Measurements from ENCODE around the gene TRIM31. TPM values are rescaled to one million over a fixed set of nuclear protein-coding genes. Genes with fewer than 3 reads are reported as not detected.

Gene TRIM31
- total and polyA plus RNA-seq, 10 of the 15 experiments (the other 5 are each of a cell fraction or from before 2014, with no cell fraction given): 0.09 to 20.5 (median 0.31) TPM; not detected in 3

DNA sequence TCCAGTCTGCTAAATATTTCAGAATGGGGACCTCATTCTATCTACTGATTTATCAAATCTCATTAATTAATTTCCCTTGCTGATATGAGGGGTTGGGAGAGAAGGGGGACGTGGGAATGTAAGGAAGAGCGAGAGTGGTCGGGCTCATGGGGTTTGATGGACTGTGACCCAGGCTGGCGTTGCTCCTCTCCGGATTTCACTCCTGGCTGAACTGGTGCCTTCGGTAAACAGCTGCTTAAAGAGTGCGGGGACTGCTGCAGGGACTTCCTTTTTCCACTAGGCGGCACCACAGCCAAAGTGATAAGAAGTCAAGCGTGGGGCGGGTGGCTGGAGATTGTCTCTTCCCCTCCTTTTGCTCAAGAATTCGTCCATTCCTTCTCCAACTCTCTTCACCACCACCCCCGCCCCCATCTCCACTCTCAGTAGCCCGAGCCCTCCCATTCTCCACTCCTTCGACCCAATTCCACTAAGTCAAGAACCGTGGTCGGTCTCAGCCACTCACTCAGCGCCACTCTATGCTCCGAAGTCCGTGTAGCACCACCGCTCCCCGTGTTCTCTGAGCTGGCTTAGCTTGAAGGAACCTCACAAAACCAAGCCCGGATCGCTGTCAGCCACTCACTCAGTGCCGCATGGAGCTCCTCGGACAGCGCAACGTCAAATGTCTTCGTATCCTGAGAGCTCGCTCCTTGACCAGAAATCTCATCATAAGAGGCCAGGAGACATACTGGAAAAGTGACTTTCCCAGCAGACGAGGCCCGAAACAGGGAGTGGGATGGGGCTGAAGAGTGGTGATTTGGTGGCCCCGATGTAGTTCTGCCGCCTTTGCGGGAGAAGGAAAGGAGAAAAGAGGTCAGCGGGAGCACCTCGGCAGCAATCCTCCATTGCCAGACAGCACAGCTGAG lies 9.7 kb downstream of the TRIM31 start:
- H2AFZ ChIP-seq (ENCODE audit: control insufficient read depth, low read depth, low read length): peak overlapping the region; percentile 86
- H3K4me1 ChIP-seq (ENCODE audit: control insufficient read depth, insufficient read depth, low read length): peaks cover 19% of the 10 kb centered on the region
- H3K9me3 ChIP-seq (replicated peaks; ENCODE audit: control insufficient read depth, insufficient read depth, low read length): no peaks in the 10 kb centered on the region
- ChIA-PET RAD21 (ENCODE audit: unreplicated experiment) (interaction anchor here (0.6 to 9.0 kb wide), 27 partner anchors 9 to 294 kb away, joined by 3 to 333 read pairs (median 5); partner anchors contain the start of genes POLR1H, PPP1R11, TRIM26 and TRIM31), POLR2A (interaction anchor here (1.5 to 5.0 kb wide), 4 partner anchors 9 to 28 kb away, joined by 6 to 54 read pairs (median 24); partner anchors contain the start of gene TRIM31), CTCF (interaction anchor here (0.6 to 6.6 kb wide), 41 partner anchors 10 to 449 kb away, joined by 3 to 561 read pairs (median 4); partner anchors contain the start of genes POLR1H, PPP1R11, TRIM10 and TRIM31), SMC1A (ENCODE audit: uncharacterized antibody, unreplicated experiment) (interaction anchor here (0.8 to 16.6 kb wide), 25 partner anchors 9 to 455 kb away, joined by 3 to 647 read pairs (median 4); partner anchors contain the start of genes POLR1H, TRIM26, TRIM31 and TRIM40)
- peak overlapping the region; percentile 53; the same call in 1 of the 2 replicates for H3K4me3 ChIP-seq
- FAIRE-seq (peak; percentile 95), DNase-seq (ENCODE audit: low read depth, low spot score) (peak; percentile 24), ATAC-seq (peak; percentile 88)
- intact Hi-C loops (cut with micrococcal nuclease; ENCODE audit: unreplicated experiment) (loop anchor here (1.0 kb wide), 2 partner anchors 28 to 67 kb away; no protein-coding TSS in a partner anchor), in situ Hi-C loops (cut with MboI) (no loop called here)
- peak overlapping the region; percentile 94 for H3K4me2 ChIP-seq (ENCODE audit: control insufficient read depth, insufficient read depth)
- H4K20me1 ChIP-seq (ENCODE audit: control insufficient read depth, insufficient read depth): no peaks in the 10 kb centered on the region
- H3K79me2 ChIP-seq (ENCODE audit: control insufficient read depth, insufficient read depth, low read length): no peaks in the 10 kb centered on the region
- no peak overlapping the region for H3K27ac ChIP-seq (ENCODE audit: control insufficient read depth, insufficient read depth)
- no peaks in the 10 kb centered on the region for H3K36me3 ChIP-seq (ENCODE audit: control insufficient read depth in 2 of 2, insufficient read depth in 2 of 2, low read length in 1 of 2)
- 9% methylated on average over 36 of the region's 36 CpGs for WGBS (ENCODE audit: insufficient coverage, insufficient replicate concordance, low lambda C conversion rate, missing lambda C conversion rate)
- no TSS peak for BruUV-seq (replicated peaks)
- H3K9ac ChIP-seq (ENCODE audit: control insufficient read depth, insufficient read depth, low read length): peak overlapping the region; percentile 34; the same call in 1 of the 2 replicates
- peaks cover 12 to 27% of the 10 kb centered on the region in 2 experiments for H3K27me3 ChIP-seq (replicated peaks in 1 of 2; ENCODE audit: control insufficient read depth in 2 of 2, insufficient read depth in 2 of 2, low read length in 1 of 2)
- TF ChIP-seq YY1 (IDR thresholded peaks at IDR 0.05; ENCODE audit: low read depth, low read length) (peak; percentile 63; the same call in 1 of the 2 replicates), NBN (IDR thresholded peaks at IDR 0.05) (peak; percentile 88), RELA (IDR thresholded peaks at IDR 0.05; ENCODE audit: borderline replicate concordance, partially characterized antibody) (peak; percentile 29), SMC3 (IDR thresholded peaks at IDR 0.05; ENCODE audit: borderline replicate concordance, low read length) (peak; percentile 83), CREB1 (IDR thresholded peaks at IDR 0.05; ENCODE audit: low read depth) (0 out of 2 replicates have a peak, but pooled peaks have one; percentile 14), RB1 (IDR thresholded peaks at IDR 0.05; ENCODE audit: borderline replicate concordance) (peak; percentile 63; the same call in 1 of the 2 replicates), HDGF (IDR thresholded peaks at IDR 0.05) (peak; percentile 23; the same call in 1 of the 2 replicates), SIX5 (IDR thresholded peaks at IDR 0.05; ENCODE audit: low read depth, low read length, severe bottlenecking) (peak; percentile 9), CEBPB (IDR thresholded peaks at IDR 0.05; ENCODE audit: borderline replicate concordance in 1 of 2, low read depth in 2 of 2, low read length in 2 of 2) (no peak), SMARCA5 (IDR thresholded peaks at IDR 0.05) (peak; percentile 88; the same call in 1 of the 2 replicates), FOXM1 (IDR thresholded peaks at IDR 0.05; ENCODE audit: low read depth, low read length) (no peak), ZNF24 (IDR thresholded peaks at IDR 0.05) (peak; percentile 57; the same call in 1 of the 2 replicates)
- TF ChIP-seq, protein P1, sequence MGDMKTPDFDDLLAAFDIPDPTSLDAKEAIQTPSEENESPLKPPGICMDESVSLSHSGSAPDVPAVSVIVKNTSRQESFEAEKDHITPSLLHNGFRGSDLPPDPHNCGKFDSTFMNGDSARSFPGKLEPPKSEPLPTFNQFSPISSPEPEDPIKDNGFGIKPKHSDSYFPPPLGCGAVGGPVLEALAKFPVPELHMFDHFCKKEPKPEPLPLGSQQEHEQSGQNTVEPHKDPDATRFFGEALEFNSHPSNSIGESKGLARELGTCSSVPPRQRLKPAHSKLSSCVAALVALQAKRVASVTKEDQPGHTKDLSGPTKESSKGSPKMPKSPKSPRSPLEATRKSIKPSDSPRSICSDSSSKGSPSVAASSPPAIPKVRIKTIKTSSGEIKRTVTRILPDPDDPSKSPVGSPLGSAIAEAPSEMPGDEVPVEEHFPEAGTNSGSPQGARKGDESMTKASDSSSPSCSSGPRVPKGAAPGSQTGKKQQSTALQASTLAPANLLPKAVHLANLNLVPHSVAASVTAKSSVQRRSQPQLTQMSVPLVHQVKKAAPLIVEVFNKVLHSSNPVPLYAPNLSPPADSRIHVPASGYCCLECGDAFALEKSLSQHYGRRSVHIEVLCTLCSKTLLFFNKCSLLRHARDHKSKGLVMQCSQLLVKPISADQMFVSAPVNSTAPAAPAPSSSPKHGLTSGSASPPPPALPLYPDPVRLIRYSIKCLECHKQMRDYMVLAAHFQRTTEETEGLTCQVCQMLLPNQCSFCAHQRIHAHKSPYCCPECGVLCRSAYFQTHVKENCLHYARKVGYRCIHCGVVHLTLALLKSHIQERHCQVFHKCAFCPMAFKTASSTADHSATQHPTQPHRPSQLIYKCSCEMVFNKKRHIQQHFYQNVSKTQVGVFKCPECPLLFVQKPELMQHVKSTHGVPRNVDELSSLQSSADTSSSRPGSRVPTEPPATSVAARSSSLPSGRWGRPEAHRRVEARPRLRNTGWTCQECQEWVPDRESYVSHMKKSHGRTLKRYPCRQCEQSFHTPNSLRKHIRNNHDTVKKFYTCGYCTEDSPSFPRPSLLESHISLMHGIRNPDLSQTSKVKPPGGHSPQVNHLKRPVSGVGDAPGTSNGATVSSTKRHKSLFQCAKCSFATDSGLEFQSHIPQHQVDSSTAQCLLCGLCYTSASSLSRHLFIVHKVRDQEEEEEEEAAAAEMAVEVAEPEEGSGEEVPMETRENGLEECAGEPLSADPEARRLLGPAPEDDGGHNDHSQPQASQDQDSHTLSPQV (IDR thresholded peaks at IDR 0.05): no peak; the same call in 1 of the 2 replicates
- TF ChIP-seq, protein P2, sequence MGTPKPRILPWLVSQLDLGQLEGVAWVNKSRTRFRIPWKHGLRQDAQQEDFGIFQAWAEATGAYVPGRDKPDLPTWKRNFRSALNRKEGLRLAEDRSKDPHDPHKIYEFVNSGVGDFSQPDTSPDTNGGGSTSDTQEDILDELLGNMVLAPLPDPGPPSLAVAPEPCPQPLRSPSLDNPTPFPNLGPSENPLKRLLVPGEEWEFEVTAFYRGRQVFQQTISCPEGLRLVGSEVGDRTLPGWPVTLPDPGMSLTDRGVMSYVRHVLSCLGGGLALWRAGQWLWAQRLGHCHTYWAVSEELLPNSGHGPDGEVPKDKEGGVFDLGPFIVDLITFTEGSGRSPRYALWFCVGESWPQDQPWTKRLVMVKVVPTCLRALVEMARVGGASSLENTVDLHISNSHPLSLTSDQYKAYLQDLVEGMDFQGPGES (IDR thresholded peaks at IDR 0.05): peak; percentile 33; the same call in 1 of the 2 replicates
- TF ChIP-seq, protein P3, sequence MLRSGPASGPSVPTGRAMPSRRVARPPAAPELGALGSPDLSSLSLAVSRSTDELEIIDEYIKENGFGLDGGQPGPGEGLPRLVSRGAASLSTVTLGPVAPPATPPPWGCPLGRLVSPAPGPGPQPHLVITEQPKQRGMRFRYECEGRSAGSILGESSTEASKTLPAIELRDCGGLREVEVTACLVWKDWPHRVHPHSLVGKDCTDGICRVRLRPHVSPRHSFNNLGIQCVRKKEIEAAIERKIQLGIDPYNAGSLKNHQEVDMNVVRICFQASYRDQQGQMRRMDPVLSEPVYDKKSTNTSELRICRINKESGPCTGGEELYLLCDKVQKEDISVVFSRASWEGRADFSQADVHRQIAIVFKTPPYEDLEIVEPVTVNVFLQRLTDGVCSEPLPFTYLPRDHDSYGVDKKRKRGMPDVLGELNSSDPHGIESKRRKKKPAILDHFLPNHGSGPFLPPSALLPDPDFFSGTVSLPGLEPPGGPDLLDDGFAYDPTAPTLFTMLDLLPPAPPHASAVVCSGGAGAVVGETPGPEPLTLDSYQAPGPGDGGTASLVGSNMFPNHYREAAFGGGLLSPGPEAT (IDR thresholded peaks at IDR 0.05; ENCODE audit: low read depth): 0 out of 2 replicates have a peak, but pooled peaks have one; percentile 8

All from GM12878 (cell line).